Loucy (cell line): ENCODE measurements around the gene LSM3.

Experiments used
- H2AFZ ChIP-seq: fragments of 200-600 bp; sonication (generic); 2 replicates; pipeline ENCODE4 v1.6.0; 2016; ENCODE audit warnings: antibody characterized with exemption, mild to moderate bottlenecking, low read length, moderate library complexity
- H3F3A ChIP-seq: fragments of 200-600 bp; 2 replicates; pipeline ENCODE4 v1.6.0; 2016; ENCODE audit warnings: antibody characterized with exemption, low read depth, mild to moderate bottlenecking
- H3K27me3 ChIP-seq: fragments of 200-600 bp; sonication (generic); 2 replicates; pipeline ENCODE4 v1.6.1; 2014; ENCODE audit warnings: low read length, mild to moderate bottlenecking; ENCODE audit not compliant: insufficient read depth, poor library complexity, severe bottlenecking
- H3K36me3 ChIP-seq: fragments of 200-600 bp; sonication (generic); 2 replicates; pipeline ENCODE4 v1.6.1; 2016; ENCODE audit warnings: low read length; ENCODE audit not compliant: insufficient read depth
- H3K4me1 ChIP-seq: fragments of 200-600 bp; sonication (generic); 2 replicates; pipeline ENCODE4 v1.5.1; 2014; ENCODE audit warnings: low read length, mild to moderate bottlenecking; ENCODE audit not compliant: insufficient read depth, poor library complexity, severe bottlenecking
- H3K4me2 ChIP-seq: fragments of 200-600 bp; sonication (generic); 2 replicates; pipeline ENCODE4 v1.6.0; 2014; ENCODE audit warnings: antibody characterized with exemption, low read length, low read depth, mild to moderate bottlenecking; ENCODE audit not compliant: poor library complexity, severe bottlenecking
- H3K4me3 ChIP-seq: fragments of 200-600 bp; sonication (generic); 2 replicates; pipeline ENCODE4 v1.5.1; 2014; ENCODE audit warnings: low read length, mild to moderate bottlenecking, mixed read lengths; ENCODE audit not compliant: poor library complexity, severe bottlenecking
- H3K79me2 ChIP-seq: fragments of 200-600 bp; sonication (generic); 2 replicates; pipeline ENCODE4 v1.6.1; 2014; ENCODE audit warnings: low read length; ENCODE audit not compliant: insufficient read depth
- H3K9ac ChIP-seq: fragments of 200-600 bp; sonication (generic); 2 replicates; pipeline ENCODE4 v1.6.0; 2014; ENCODE audit warnings: mild to moderate bottlenecking, low read depth, low read length, moderate library complexity; ENCODE audit not compliant: poor library complexity, severe bottlenecking
- H3K9me2 ChIP-seq: fragments of 200-600 bp; sonication (generic); replicated peaks from 2 replicates; pipeline ENCODE4 v1.6.1; 2016; ENCODE audit warnings: low read depth, low read length, mixed read lengths
- H3K9me3 ChIP-seq: fragments of 200-600 bp; sonication (generic); 2 replicates; pipeline ENCODE4 v1.6.1; 2014; ENCODE audit warnings: mild to moderate bottlenecking, antibody characterized with exemption, low read length, low read depth; ENCODE audit not compliant: insufficient read depth
- H4K20me1 ChIP-seq: fragments of 200-600 bp; sonication (generic); 2 replicates; pipeline ENCODE4 v1.6.0; 2014; ENCODE audit warnings: antibody characterized with exemption, low read length, mild to moderate bottlenecking; ENCODE audit not compliant: insufficient read depth, poor library complexity, severe bottlenecking
- EZH2phosphoT487 ChIP-seq: fragments of 200-600 bp; IDR thresholded peaks from 2 replicates; pipeline ENCODE4 v1.6.1; 2018; ENCODE audit warnings: antibody characterized with exemption, mild to moderate bottlenecking, moderate library complexity, borderline replicate concordance
- TF ChIP-seq, protein P1 (sequence below): fragments of 200-600 bp; sonication (generic); conservative IDR thresholded peaks from 2 replicates; pipeline ENCODE4 v1.5.1; 2014; ENCODE audit warnings: mild to moderate bottlenecking, antibody characterized with exemption, low read length

LSM3 gene

DNA sequence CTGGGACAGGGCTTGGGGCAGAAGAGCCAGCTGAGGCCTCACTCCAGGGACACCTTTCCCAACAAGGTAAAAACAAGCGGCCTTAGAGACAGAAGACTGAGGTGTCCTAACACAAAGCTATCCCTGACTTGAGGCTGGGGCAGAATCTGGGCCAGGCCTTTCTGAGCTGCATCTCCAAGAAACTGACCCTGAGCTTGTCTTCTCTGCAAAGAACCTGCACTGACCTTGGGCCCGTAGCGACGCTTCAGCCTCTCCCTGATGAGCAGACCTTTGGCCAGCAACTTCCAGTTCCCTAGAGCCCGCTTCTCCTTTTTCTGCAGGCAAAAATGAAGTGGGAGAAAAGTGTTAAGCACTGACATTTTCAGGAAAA, 31.6 kb upstream of the LSM3 start:
- H3K9ac ChIP-seq, result no peak overlapping the region
- H3K4me2 ChIP-seq, result no peak overlapping the region
- H3K9me2 ChIP-seq, result no peaks in the 10 kb centered on the region
- H3K79me2 ChIP-seq, result no peaks in the 10 kb centered on the region
- H3K9me3 ChIP-seq, result no peaks in the 10 kb centered on the region
- TF ChIP-seq, protein P1, sequence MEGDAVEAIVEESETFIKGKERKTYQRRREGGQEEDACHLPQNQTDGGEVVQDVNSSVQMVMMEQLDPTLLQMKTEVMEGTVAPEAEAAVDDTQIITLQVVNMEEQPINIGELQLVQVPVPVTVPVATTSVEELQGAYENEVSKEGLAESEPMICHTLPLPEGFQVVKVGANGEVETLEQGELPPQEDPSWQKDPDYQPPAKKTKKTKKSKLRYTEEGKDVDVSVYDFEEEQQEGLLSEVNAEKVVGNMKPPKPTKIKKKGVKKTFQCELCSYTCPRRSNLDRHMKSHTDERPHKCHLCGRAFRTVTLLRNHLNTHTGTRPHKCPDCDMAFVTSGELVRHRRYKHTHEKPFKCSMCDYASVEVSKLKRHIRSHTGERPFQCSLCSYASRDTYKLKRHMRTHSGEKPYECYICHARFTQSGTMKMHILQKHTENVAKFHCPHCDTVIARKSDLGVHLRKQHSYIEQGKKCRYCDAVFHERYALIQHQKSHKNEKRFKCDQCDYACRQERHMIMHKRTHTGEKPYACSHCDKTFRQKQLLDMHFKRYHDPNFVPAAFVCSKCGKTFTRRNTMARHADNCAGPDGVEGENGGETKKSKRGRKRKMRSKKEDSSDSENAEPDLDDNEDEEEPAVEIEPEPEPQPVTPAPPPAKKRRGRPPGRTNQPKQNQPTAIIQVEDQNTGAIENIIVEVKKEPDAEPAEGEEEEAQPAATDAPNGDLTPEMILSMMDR, result no peak
- TF ChIP-seq EZH2phosphoT487, result no peak
- no peaks in the 10 kb centered on the region for H3K27me3 ChIP-seq
- peaks cover 6% of the 10 kb centered on the region for H4K20me1 ChIP-seq
- H2AFZ ChIP-seq, result no peak overlapping the region
- H3F3A ChIP-seq, result no peaks in the 10 kb centered on the region
- H3K4me3 ChIP-seq, result no peak overlapping the region
- H3K4me1 ChIP-seq, result peaks cover 12% of the 10 kb centered on the region
- H3K36me3 ChIP-seq, result peaks cover 5% of the 10 kb centered on the region; the same call in 1 of the 2 replicates

DNA sequence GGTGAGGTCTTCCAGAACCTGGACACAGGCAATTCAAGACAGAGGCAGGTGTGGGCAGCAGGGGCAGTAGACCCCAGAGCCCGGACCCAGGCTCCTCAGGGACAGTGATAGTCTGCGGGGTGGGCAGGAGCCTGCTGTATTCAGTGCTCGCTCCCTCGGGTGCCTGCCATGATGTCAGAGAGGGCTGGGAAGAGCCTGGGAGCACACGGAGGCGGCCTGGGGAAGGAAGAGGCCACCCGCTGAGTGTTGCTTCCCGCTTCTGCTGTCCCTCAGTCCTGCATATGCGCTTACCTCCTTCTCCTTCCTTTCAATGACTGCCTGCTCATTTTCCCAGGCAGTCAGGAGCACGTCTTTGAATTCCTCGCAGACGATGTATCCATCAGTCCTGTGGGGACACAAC, 31.0 kb upstream of the LSM3 start:
- H4K20me1 ChIP-seq, result peaks cover 6% of the 10 kb centered on the region
- no peaks in the 10 kb centered on the region for H3K79me2 ChIP-seq
- H3K9me2 ChIP-seq, result no peaks in the 10 kb centered on the region
- H3K4me1 ChIP-seq, result peaks cover 12% of the 10 kb centered on the region
- no peaks in the 10 kb centered on the region for H3F3A ChIP-seq
- peaks cover 5% of the 10 kb centered on the region; the same call in 1 of the 2 replicates for H3K36me3 ChIP-seq
- no peaks in the 10 kb centered on the region for H3K27me3 ChIP-seq
- no peak for TF ChIP-seq EZH2phosphoT487
- TF ChIP-seq, protein P1, result no peak
- H3K9ac ChIP-seq, result no peak overlapping the region
- H3K4me2 ChIP-seq, result no peak overlapping the region
- H3K4me3 ChIP-seq, result no peak overlapping the region
- no peaks in the 10 kb centered on the region for H3K9me3 ChIP-seq
- no peak overlapping the region for H2AFZ ChIP-seq

DNA sequence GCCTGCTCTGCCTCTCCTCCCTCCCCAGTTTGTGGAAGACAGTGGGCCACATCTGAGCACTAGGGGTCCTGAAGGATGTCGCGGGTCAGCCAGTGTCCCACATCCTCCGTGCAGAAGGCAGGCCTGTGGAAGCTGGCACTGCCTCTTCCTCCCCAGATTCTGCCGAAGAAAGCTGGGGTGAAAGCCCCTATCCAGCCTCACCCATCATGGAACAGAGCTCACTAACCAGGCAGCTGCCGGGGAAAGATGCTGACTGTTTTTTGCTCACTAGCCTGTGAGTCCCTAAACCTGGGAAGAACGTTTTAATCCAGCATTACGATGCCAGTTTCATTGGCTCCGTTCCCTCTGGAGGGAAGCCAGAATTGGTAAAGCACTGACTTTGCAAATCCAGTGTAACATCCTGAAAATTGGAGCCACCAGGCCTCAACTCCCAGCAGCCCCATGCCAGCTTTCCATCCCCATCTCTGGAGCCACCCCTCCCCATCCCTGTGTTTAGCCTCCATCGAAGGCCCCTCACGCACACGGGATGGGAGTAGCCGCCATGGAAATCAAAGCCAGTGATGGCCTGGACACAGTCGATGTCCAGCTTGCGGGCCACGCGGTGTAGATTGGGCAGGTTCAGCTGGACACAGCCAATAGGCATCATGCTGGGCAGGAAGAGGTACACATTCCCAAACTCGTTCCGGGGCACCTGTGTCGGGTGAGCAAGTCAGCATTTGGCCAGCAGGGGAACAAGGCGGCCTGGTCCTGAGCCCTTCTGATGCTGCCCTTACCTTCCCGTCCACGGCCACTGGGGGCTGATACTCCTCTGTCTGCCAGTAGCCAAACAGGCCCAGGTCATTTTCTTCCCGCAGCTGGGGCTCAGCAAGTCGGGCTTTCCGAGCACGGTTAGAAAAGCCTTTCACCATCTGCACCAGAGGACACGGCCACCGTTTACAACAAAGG, 30.3 kb upstream of the LSM3 start:
- Histone ChIP-seq H3K4me1 (peaks cover 12% of the 10 kb centered on the region), H3K9me3 (no peaks in the 10 kb centered on the region), H2AFZ (no peak overlapping the region), H3F3A (no peaks in the 10 kb centered on the region), H3K27me3 (no peaks in the 10 kb centered on the region), H4K20me1 (peaks cover 6% of the 10 kb centered on the region), H3K36me3 (peaks cover 5% of the 10 kb centered on the region; the same call in 1 of the 2 replicates), H3K79me2 (no peaks in the 10 kb centered on the region), H3K9ac (no peak overlapping the region), H3K4me2 (no peak overlapping the region), H3K9me2 (no peaks in the 10 kb centered on the region), H3K4me3 (no peak overlapping the region)
- TF ChIP-seq, protein P1, result no peak
- no peak for TF ChIP-seq EZH2phosphoT487
